ENCODE results near the gene MRPL27.

Gene MRPL27

DNA sequence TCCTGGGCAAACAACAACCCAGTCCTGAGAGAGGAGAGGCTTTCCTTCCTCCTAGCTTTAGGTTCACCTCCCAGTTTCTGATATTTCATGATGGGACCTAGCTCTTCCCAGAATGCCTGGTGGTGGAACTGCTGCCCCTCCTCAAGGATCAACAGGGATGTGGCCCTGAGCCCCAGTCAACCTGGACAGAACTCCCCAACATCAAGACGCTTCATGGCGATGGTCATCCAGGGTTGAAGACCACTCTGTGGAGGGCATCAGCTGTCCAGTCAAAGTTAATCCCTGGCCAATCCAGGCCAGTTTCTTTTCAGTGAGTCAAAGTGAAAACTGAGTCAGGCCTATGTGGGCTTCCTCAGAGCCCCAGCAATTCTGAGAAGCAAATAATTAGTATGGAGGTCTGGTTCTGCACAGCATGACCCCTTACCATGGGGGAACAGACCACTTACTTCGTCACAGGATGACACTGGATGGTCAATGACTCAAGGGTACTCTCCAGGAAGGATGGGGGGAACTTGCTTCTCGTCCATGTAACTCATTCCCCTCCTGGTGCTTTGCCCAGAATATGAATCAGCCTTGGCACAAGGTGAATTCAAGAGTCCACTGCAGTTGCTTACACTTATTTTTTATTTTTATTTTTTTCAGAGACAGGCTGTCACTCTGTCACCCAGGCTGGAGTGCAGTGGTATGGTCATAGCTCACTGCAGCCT, 41.7 kb downstream of the MRPL27 start (continued):
- no peak for TF ChIP-seq ZNF362 (tag by site-specific recombination; IDR thresholded peaks at IDR 0.05)
- TF ChIP-seq ZNF391 (tag by site-specific recombination; IDR thresholded peaks at IDR 0.05; ENCODE audit: borderline replicate concordance, low read depth) = no peak

- ChIA-PET POLR2A (interaction anchor here (1.1 kb wide), 1 partner anchor 149 kb away, joined by 3 read pairs; no protein-coding TSS in a partner anchor), CTCF (interaction anchor here (1.2 kb wide), 1 partner anchor 11 kb away, joined by 3 read pairs; no protein-coding TSS in a partner anchor)
- Histone ChIP-seq H3K4me3 (ENCODE audit: low read depth, low read length) (no peak overlapping the region), H3K4me1 (ENCODE audit: control insufficient read depth, insufficient read depth, low read length) (no peaks in the 10 kb centered on the region), H3K36me3 (ENCODE audit: control insufficient read depth in 2 of 2, insufficient read depth in 1 of 2, low read length in 2 of 2) (no peaks in the 10 kb centered on the region), H3K27ac (ENCODE audit: extremely low read depth, low read depth, low read length) (no peak overlapping the region), H3K9me3 (ENCODE audit: control insufficient read depth, insufficient read depth, low read depth, low read length) (no peaks in the 10 kb centered on the region)
- TF ChIP-seq KLF17 (tag by site-specific recombination; IDR thresholded peaks at IDR 0.05) (no peak), ZNF692 (tag by site-specific recombination; IDR thresholded peaks at IDR 0.05) (no peak), ZNF24 (tag by site-specific recombination; IDR thresholded peaks at IDR 0.05) (no peak), BCL6B (tag by site-specific recombination; IDR thresholded peaks at IDR 0.05) (no peak), ZBTB7A (tag by site-specific recombination; IDR thresholded peaks at IDR 0.05; ENCODE audit: low read depth) (no peak), ZNF114 (tag by site-specific recombination; IDR thresholded peaks at IDR 0.05) (no peak), HOXD13 (CRISPR knock-in tag; IDR thresholded peaks at IDR 0.05; ENCODE audit: borderline replicate concordance) (no peak), ZNF580 (tag by site-specific recombination; IDR thresholded peaks at IDR 0.05) (no peak), ZNF37A (tag by site-specific recombination; IDR thresholded peaks at IDR 0.05) (no peak), GLIS2 (tag by site-specific recombination; IDR thresholded peaks at IDR 0.05) (no peak), ZNF324 (tag by site-specific recombination; IDR thresholded peaks at IDR 0.05) (no peak), KLF7 (tag by site-specific recombination; IDR thresholded peaks at IDR 0.05; ENCODE audit: borderline replicate concordance) (no peak), ZNF843 (tag by site-specific recombination; IDR thresholded peaks at IDR 0.05) (no peak), GFI1B (tag by site-specific recombination; IDR thresholded peaks at IDR 0.05) (no peak), ZNF280D (tag by site-specific recombination; IDR thresholded peaks at IDR 0.05) (no peak), ZNF664 (tag by site-specific recombination; IDR thresholded peaks at IDR 0.05) (no peak)
- TF ChIP-seq, protein P1, sequence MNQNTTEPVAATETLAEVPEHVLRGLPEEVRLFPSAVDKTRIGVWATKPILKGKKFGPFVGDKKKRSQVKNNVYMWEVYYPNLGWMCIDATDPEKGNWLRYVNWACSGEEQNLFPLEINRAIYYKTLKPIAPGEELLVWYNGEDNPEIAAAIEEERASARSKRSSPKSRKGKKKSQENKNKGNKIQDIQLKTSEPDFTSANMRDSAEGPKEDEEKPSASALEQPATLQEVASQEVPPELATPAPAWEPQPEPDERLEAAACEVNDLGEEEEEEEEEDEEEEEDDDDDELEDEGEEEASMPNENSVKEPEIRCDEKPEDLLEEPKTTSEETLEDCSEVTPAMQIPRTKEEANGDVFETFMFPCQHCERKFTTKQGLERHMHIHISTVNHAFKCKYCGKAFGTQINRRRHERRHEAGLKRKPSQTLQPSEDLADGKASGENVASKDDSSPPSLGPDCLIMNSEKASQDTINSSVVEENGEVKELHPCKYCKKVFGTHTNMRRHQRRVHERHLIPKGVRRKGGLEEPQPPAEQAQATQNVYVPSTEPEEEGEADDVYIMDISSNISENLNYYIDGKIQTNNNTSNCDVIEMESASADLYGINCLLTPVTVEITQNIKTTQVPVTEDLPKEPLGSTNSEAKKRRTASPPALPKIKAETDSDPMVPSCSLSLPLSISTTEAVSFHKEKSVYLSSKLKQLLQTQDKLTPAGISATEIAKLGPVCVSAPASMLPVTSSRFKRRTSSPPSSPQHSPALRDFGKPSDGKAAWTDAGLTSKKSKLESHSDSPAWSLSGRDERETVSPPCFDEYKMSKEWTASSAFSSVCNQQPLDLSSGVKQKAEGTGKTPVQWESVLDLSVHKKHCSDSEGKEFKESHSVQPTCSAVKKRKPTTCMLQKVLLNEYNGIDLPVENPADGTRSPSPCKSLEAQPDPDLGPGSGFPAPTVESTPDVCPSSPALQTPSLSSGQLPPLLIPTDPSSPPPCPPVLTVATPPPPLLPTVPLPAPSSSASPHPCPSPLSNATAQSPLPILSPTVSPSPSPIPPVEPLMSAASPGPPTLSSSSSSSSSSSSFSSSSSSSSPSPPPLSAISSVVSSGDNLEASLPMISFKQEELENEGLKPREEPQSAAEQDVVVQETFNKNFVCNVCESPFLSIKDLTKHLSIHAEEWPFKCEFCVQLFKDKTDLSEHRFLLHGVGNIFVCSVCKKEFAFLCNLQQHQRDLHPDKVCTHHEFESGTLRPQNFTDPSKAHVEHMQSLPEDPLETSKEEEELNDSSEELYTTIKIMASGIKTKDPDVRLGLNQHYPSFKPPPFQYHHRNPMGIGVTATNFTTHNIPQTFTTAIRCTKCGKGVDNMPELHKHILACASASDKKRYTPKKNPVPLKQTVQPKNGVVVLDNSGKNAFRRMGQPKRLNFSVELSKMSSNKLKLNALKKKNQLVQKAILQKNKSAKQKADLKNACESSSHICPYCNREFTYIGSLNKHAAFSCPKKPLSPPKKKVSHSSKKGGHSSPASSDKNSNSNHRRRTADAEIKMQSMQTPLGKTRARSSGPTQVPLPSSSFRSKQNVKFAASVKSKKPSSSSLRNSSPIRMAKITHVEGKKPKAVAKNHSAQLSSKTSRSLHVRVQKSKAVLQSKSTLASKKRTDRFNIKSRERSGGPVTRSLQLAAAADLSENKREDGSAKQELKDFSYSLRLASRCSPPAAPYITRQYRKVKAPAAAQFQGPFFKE (tag by site-specific recombination; IDR thresholded peaks at IDR 0.05; ENCODE audit: borderline replicate concordance) = no peak
These were observed 42.7 kb downstream of the MRPL27 start for GRCh38 chr17:50330151-50330775.
